ENCODE measurements around the gene AGPAT4.

AGPAT4 gene

DNA sequence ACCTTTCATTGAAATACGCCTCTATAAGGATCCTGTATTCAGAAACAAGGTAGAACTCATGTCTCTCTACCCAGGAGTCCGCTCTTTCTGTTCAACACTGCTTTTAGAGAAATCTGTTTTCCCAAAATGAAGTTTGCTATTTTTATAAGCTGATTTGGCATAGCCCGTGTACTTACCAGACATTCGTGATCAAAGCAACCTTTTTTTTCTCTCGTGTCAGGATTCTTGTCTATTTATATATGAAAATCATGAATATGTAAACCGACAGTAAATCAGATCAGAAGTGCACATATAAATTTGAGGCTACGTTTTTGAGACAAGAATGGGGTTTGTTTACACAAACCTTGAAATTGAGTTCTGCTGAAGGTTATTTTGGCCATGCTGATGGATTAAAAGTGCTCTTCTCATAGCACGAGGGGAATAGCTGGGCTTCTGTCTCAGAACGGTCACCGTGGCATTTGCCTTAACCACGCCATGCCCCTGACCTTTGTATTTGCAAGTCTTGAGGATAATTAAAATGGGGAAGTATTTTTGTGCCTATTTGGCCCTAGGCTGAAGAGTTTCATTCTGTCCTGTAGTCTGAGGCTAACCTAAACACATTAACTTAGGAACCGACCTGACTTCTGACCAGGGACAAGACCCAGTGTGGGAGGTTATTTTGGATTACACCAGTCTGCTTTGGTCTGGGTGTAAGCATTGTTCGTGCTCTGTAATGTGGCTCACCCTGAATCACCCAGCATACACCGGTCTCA, 163.7 kb downstream of the AGPAT4 start:
- DNase-seq (ENCODE audit: low spot score): no peak

DNA sequence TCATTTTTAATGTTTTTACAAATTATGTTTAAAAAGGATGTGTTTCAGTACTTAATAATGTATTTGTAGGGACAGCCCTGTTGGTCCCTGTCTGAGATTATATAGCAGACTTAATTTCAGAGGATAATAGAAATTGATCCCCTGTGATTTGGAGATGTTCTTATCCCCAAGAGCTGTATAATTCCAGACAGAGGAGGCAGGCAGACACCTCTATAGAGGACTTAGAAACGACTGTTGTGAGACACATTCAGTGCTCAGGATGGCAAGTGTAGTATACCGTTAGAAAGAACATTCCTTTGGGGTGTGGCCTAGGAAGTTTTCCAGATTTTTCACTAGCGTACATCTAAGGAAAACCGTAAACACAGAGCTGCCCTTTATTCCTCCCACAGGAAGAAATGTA, 164.5 kb downstream of the AGPAT4 start:
- no peak for DNase-seq (ENCODE audit: low spot score)

DNA sequence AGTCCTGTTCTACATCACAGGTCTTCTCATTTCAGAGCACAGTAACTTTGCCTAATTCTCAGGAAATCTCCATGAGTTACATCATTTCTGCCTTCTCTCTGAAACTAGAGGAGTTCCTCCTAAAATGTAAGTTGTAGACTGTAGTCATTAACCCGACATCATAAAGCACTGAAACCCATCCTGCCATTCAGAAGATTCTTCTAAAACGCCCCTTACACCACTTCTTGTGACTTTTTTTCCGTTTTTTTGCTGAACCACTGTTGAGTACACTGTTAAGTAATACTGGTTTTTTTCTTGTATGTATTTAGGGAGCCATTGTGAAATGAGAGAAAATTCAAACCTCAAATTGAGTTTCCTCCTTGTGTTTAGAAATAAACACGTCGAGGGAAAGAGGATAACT, 164.9 kb downstream of the AGPAT4 start:
- no peak for DNase-seq (ENCODE audit: low spot score)

DNA sequence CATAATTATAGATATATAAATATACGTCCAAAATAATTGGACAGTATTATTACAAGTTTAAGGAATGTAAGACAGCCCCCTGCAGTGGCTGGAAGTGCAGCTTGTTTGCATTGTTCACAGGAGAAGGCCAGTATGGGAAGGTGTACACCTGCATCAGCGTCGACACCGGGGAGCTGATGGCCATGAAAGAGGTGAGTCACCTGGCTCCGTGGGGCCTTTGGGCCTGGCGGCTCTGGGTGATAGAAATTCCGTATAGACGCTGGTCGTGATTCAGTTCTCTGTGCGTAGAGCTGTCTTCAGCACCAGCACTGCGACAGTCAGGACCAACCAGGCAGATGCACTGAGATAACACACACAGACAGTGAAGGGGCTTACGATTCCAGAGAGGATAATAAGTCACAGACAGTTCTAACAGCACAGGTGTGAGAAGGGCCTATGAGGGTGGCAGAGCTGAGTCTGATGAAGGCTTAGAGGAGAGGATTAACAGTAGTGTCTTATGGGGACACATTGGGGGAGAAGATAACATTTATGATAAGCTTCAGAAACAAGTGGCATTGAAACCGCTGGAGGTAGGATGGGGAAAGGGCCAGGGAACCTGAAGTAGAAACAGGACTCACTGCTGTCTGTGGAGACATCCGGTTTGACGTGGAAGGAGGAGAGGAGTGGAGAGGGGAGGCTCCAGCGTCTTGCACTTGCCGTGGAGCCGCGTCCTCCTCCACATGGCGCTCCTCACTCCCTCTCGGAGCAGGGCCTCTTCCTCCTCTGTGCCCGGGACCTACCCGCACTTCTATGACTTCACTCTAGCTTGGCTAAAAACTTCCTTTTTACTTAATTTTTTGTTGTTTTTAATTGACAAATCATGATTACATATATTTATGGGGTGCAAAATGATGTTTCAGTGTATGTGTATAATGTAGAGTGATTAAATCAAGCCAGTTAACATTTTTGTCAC, 165.8 kb downstream of the AGPAT4 start:
- DNase-seq (ENCODE audit: low spot score): no peak

DNA sequence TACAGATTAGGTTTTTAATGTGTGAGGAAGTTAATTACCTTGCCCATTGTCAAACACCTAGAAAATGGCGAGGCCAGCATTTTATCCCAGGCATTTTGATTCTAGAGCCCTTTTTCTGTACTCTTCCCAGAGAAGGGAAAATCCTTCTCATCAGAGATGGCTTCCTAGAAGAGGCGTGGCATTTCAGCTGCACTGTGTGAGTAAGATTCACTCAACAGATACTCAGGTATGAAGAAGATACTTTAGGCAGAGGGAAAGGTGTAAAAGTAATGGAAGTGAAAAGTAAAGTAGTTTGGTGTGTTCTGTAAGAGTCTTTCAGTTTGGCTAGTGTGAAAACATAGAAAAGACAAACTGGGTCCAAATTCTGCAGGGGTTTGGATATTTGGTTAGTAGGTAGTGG, 168.5 kb downstream of the AGPAT4 start:
- no peak for DNase-seq (ENCODE audit: low spot score)

DNA sequence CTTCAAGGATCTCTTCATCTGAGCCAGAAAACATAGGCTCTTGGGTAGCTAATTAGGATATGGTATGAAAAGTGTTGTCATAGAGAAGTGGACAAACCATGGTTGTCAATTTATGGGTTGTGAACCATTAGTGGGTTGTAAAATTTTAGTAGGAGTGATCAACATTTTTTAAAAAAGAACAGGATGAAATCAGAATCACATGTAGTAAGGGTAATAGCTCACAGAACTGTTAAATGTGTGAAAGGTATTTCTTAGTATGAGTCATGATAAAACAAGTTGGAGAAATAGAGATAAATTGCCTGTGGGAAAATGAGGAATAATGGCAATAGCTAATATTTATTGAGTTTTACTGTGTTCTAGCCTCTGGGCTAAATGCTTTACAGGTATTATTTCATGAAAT, 168.9 kb downstream of the AGPAT4 start:
- no peak for DNase-seq (ENCODE audit: low spot score)

DNA sequence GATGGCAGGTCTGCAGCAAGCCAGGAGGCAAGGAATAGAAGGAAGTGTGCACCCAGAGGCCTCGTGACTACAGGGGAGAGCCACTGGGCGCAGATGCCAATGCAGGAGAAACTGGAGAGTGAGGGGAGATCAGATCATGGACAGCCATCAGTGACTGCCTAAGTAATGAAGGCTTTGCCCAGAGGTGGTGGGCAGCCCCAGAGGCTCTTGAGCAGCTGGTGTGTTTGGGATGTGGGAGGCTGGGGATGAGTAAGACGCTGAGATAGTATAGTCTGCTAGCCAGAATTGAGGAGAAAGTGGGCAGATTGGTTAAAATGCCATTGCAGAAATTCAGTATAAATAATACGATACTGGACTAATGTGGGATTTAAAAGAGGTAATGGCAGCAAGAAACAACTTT, 170.4 kb downstream of the AGPAT4 start:
- DNase-seq (ENCODE audit: low spot score): no peak

DNA sequence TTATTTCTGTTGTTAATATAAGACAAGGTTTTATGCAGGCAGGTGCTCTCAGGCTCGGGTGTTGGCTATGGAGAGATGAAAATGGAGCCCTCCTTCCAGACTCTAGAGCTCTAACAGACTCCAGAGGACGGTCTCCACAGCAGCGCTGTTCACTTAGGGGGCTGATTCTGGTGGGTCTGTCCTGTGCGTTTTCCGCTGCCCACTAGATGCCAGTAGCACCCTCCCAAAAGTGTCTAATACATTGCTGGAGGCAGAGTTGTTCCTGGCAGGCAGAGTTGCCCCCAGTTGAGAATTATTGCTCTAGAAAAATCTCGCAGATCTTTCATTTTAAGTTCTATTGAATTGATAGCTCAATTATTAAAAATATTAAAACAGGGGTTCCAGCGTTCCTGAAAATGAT, 172.3 kb downstream of the AGPAT4 start:
- peak; percentile 53 for DNase-seq (ENCODE audit: low spot score)

DNA sequence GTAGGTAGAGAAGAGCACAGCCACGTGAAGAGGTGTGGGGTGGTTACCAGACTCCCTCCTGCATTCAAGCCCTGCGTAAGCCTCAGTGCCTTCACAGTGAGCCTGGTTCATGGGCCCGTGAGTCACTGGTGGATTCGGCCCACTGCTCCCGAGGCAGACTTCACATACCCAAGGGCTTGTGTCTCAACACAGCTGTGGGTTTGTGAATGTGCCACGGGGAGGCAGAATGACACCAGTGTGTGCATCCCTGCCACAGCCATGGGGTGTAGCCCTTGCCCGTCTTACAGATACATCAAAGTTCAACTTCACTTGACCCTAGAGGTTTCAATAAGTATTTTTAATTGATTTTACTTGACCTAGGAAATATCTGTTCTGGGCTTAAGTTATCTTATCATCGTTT, 173.8 kb downstream of the AGPAT4 start:
- DNase-seq (ENCODE audit: low spot score): no peak

DNA sequence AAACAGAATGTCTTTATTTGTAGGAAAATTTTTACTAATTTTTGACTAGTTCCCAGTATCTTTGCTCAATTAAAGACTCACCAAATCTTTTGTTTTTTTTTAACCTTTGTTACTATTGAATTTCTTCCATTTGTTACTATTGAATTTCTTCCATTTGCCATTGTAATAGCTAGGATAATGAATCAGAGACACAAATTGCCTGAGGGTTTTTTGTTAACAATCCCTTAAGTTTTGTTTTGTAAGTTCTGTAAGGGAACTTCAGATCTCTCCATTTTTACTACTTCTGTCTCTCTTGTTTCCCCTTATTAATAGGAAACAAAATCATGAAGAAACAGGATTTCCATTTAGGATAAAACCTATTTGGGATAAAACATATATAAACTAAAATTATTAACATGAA, 177.9 kb downstream of the AGPAT4 start:
- DNase-seq (ENCODE audit: low spot score): no peak

DNA sequence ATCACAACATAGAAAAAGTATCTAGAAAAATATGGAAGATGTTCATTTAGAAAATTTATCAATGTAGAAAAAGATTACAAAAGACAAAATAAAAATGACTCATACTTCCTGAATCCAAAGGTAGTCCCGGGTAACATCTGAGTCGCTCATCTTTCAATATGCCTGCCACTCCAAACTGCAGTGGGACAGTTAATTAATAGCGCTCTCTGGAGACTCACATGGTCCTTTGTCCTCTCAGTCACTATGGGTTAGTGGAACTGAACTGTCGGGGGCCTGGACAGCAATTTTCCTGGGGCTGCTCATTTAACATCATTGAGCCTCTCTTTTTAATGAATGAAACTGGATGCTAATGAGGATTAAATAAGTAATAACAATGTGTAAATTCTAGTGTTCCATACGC, 178.9 kb downstream of the AGPAT4 start:
- no peak for DNase-seq (ENCODE audit: low spot score)

DNA sequence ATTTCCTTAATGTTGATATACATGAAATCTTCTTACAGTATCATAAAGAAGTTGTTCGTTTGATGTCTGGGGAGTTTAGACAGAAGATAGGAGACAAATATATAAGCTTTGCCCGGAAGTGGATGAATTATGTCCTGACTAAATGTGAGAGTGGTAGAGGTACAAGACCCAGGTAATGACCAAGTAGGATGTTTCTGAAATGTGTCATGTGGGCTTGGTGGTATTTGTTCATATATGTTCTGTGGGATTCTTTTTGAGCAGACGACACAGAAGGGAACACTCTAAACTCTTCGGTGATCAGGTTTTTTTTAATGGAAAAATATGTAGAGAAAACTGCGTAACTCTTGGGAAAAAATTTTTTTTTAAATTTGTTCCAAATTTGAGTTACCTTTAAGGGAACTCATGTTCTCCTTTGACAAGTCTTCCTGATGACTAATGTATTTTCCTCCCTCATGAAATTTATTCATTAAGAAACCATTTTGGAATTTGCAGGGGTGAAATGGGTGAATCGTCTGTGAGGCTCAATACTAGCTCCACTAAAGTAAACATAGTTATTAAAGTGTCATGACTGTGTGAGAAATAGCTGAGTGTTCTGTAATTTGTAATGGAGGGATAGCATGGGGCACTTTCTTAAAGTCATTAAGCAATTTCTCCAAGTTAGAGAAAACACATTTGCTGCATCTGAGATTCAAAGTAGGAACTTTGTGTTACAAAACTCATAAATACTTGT, 181.7 kb downstream of the AGPAT4 start:
- DNase-seq (ENCODE audit: low spot score): no peak

DNA sequence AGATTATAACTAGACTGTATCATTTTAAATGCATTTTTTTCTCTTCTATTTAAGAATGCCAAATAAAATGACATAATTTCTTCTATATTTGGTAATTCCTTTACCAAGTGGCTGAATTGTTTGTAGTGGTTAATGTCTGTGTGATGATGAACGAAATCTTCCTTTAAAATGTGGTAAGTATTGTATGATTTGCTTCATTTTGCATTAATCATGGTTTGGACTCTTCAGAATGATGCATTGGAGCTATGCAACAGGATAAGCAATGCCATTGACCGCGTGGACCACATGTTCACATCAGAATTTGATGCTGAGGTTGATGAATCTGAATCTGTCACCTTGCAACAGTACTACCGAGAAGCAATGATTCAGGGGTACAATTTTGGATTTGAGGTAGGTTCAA, 182.7 kb downstream of the AGPAT4 start:
- no peak for DNase-seq (ENCODE audit: low spot score)

DNA sequence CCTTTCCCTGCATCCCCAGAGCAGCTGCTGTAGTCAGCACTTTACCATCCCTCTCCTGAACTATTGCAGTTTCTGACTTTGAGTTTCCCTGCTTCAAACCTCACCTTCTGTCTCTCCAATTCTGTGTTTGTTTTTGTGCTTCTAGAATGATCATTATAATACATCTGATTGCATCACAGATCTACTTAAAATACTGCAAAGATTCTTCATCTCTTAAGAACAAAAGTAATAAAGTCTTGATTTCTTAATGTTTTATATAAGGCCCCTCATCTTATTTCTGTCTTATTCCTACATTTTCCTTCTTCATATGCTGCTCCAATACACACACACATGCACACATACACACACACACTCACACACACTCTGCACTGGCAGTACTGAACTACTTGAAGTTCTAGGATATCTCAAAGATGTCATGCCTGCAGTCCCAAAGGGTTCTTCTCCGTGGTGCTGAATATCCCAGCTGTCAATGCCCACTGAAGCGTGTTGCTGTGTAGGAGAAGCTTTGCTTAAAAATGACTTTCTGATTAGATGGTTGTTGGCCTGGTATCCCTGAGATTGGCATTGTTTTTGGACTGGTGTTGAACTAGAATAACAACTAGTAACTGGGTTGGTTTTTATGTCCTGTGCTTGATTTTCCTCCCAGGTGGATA, 185.1 kb downstream of the AGPAT4 start:
- DNase-seq (ENCODE audit: low spot score): no peak

DNA sequence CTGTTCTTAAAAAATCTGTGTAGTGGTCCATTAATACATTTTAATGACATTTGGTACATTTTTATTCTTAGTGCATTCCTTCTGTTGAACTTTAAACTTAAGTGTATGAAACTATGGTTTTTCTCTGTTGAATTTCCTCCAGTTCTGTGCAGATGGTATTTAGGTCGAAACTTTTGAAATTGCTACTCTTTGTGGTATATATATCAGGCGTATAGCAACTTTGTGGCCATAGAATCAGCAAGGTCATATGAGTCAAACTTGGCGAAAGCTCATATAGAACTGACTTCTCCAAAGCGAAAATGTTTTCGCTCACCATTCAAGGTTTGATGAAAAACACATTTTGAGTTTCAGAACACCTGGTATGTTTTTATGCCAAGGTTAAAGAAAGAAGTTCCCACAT, 188.6 kb downstream of the AGPAT4 start:
- no peak for DNase-seq (ENCODE audit: low spot score)

DNA sequence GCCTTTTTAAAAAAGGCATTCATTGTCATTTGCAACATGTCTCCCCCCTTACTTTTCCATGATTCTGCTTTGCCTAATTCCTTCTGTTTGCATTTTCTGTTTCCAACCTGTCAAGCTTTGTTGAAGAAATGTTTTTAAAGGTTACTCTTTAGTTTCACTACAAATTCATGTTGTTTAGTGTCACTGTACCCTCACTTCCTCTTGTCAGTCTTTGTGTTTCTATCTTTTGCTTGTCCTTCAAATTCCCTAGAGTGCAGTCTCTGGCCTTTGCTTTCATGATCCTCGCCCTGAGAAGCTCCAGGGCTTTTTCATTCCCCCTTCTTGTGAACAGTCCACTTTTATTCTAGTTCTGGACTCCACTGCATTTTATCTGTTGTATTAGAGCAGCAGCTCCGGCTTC, 191.6 kb downstream of the AGPAT4 start:
- no peak for DNase-seq (ENCODE audit: low spot score)

DNA sequence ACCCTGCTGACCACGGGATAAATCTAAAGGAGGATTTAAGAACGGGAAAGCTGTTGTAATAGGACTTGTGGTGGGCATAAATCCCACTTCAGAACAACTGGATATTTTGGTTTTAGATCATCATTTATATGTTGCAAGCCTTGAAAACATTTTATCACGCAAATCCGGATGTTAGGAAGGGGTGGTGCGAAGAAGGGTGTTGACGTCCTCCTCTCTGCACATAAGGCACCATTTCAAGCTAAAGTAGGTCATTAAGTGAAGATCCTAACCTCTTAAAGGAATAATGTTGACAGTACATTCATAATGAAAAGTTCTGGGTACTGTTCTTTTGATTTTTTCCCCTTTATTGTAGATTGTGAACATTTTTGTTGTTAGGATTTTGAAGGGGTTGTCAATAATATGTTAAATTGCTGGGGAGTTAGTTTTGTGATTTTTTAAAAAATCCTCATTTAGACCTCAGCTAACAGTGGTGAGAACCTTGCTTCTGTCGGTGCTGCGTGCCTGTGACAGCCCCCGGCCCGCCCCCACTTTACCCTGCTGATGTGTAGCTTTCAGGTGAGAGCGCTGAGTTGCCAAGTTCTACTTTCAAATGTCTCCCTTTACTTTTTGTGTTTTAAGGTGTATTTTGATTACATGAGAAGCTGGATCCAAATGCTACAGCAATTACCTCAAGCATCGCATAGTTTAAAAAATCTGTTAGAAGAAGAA, 193.4 kb downstream of the AGPAT4 start:
- no peak for DNase-seq (ENCODE audit: low spot score)
